ENCODE measurements around the gene FHIT. TPM values are rescaled to one million over a fixed set of nuclear protein-coding genes. Genes with fewer than 3 reads are reported as not detected.

The FHIT gene
- total RNA-seq, 1 experiment from 2014 or later, result 9.8 TPM

DNA sequence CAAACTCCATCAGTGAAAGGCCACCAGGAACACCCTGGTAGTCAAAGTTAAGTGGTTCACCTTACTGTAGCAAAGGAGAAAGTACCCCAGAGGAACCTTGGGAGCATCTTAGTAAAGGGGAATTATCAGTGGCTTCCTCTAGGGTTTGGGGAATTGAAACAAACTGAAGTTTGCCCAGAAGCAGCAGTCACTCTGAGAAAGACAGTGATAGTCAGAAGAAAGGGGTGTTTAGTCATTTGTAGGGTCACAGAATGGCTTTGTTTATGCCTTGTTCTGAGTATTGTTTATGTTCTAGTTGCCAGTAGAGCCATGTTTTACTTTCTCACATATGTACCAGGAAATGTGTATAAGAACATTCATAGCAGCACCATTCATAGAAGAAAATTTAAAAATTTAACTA, 93.8 kb downstream of the FHIT start:
- DNase-seq, result no peak
- Histone ChIP-seq H3K4me2 (no peak overlapping the region), H3K4me3 (no peak overlapping the region), H3K4me1 (replicated peaks; ENCODE audit: insufficient read depth) (no peaks in the 10 kb centered on the region), H3K9me2 (ENCODE audit: insufficient read depth) (no peaks in the 10 kb centered on the region), H3K9me3 (ENCODE audit: insufficient read depth, low read depth) (no peaks in the 10 kb centered on the region), H2AFZ (no peak overlapping the region), H4K20me1 (ENCODE audit: insufficient read depth) (no peaks in the 10 kb centered on the region), H3K27me3 (ENCODE audit: insufficient read depth, low read depth) (no peaks in the 10 kb centered on the region), H3K36me3 (ENCODE audit: low read depth) (no peaks in the 10 kb centered on the region), H3F3A (ENCODE audit: insufficient read depth, low read depth) (no peaks in the 10 kb centered on the region), H3K27ac (no peak overlapping the region), H3K79me2 (ENCODE audit: low read depth) (no peaks in the 10 kb centered on the region)
- ChIA-PET POLR2A (ENCODE audit: unreplicated experiment) (no interaction called here), CTCF (no interaction called here)
- intact Hi-C loops (cut with micrococcal nuclease; ENCODE audit: unreplicated experiment), result no loop called here
- no TSS peak for BruUV-seq (replicated peaks)
- TF ChIP-seq EZH2 (IDR thresholded peaks at IDR 0.05; ENCODE audit: low read depth), result no peak
- TF ChIP-seq, protein P1, sequence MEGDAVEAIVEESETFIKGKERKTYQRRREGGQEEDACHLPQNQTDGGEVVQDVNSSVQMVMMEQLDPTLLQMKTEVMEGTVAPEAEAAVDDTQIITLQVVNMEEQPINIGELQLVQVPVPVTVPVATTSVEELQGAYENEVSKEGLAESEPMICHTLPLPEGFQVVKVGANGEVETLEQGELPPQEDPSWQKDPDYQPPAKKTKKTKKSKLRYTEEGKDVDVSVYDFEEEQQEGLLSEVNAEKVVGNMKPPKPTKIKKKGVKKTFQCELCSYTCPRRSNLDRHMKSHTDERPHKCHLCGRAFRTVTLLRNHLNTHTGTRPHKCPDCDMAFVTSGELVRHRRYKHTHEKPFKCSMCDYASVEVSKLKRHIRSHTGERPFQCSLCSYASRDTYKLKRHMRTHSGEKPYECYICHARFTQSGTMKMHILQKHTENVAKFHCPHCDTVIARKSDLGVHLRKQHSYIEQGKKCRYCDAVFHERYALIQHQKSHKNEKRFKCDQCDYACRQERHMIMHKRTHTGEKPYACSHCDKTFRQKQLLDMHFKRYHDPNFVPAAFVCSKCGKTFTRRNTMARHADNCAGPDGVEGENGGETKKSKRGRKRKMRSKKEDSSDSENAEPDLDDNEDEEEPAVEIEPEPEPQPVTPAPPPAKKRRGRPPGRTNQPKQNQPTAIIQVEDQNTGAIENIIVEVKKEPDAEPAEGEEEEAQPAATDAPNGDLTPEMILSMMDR (conservative IDR thresholded peaks at IDR 0.05), result no peak

GRCh38 chr3:61155701-61156292, 95.5 kb downstream of the FHIT start:
- no peaks in the 10 kb centered on the region for H3K9me2 ChIP-seq (ENCODE audit: insufficient read depth)
- H3K36me3 ChIP-seq (ENCODE audit: low read depth), result no peaks in the 10 kb centered on the region
- ChIA-PET POLR2A (ENCODE audit: unreplicated experiment) (no interaction called here), CTCF (no interaction called here)
- TF ChIP-seq, protein P1 (conservative IDR thresholded peaks at IDR 0.05), result no peak
- TF ChIP-seq EZH2 (IDR thresholded peaks at IDR 0.05; ENCODE audit: low read depth), result no peak
- no peaks in the 10 kb centered on the region for H3K27me3 ChIP-seq (ENCODE audit: insufficient read depth, low read depth)
- no peak overlapping the region for H2AFZ ChIP-seq
- no peaks in the 10 kb centered on the region for H3K79me2 ChIP-seq (ENCODE audit: low read depth)
- no peak overlapping the region for H3K4me3 ChIP-seq
- no peaks in the 10 kb centered on the region for H4K20me1 ChIP-seq (ENCODE audit: insufficient read depth)
- H3K27ac ChIP-seq, result no peak overlapping the region
- intact Hi-C loops (cut with micrococcal nuclease; ENCODE audit: unreplicated experiment), result no loop called here
- no peak for DNase-seq
- no peaks in the 10 kb centered on the region for H3K4me1 ChIP-seq (replicated peaks; ENCODE audit: insufficient read depth)
- H3K9me3 ChIP-seq (ENCODE audit: insufficient read depth, low read depth), result no peaks in the 10 kb centered on the region
- no peaks in the 10 kb centered on the region for H3F3A ChIP-seq (ENCODE audit: insufficient read depth, low read depth)
- H3K4me2 ChIP-seq, result no peak overlapping the region
- BruUV-seq (replicated peaks), result no TSS peak

- H3K27ac ChIP-seq, result no peak overlapping the region
- POLR2A ChIA-PET (ENCODE audit: unreplicated experiment), result no interaction called here
- intact Hi-C loops (cut with micrococcal nuclease; ENCODE audit: unreplicated experiment), result no loop called here
- no peak for TF ChIP-seq EZH2 (IDR thresholded peaks at IDR 0.05; ENCODE audit: low read depth)
- TF ChIP-seq, protein P1 (conservative IDR thresholded peaks at IDR 0.05), result no peak
- H3K4me2 ChIP-seq, result no peak overlapping the region
- BruUV-seq (replicated peaks), result no TSS peak
- H3K79me2 ChIP-seq (ENCODE audit: low read depth), result no peaks in the 10 kb centered on the region
- no peak overlapping the region for H3K4me3 ChIP-seq
- no peak overlapping the region for H2AFZ ChIP-seq
- H3K9me3 ChIP-seq (ENCODE audit: insufficient read depth, low read depth), result no peaks in the 10 kb centered on the region
- no peaks in the 10 kb centered on the region for H3K27me3 ChIP-seq (ENCODE audit: insufficient read depth, low read depth)
- no peaks in the 10 kb centered on the region for H3K36me3 ChIP-seq (ENCODE audit: low read depth)
- CTCF ChIA-PET, result no interaction called here
- no peaks in the 10 kb centered on the region for H3F3A ChIP-seq (ENCODE audit: insufficient read depth, low read depth)
- H4K20me1 ChIP-seq (ENCODE audit: insufficient read depth), result no peaks in the 10 kb centered on the region
- H3K9me2 ChIP-seq (ENCODE audit: insufficient read depth), result no peaks in the 10 kb centered on the region
- DNase-seq, result no peak
- no peaks in the 10 kb centered on the region for H3K4me1 ChIP-seq (replicated peaks; ENCODE audit: insufficient read depth)
These were observed 96.6 kb downstream of the FHIT start for GRCh38 chr3:61154457-61155198.

All from PC-9 (cell line).